Activated T-helper 1 cell treated with anti-CD3 and anti-CD28 coated beads, Interleukin-12 subunit alpha, Interleukin-12 subunit beta, Interleukin-2, Interleukin-4 antibody, amounts not matched to agents 30 ng/mL and 10 ng/mL and 1 ng/mL, durations not matched to agents 14 hours and 24 hours and 36 hours (primary cell): ENCODE results near the gene B3GALT6. TPM values are rescaled to one million over a fixed set of nuclear protein-coding genes. Genes with fewer than 3 reads are reported as not detected.

Experiments used
- DNase-seq: peaks from one replicate; pipeline ENCODE4 v3.0.0; 2021; ENCODE audit warnings: low spot score
- H3K27ac Mint-ChIP-seq: one replicate; pipeline ENCODE4 v1.8.0; 2021; ENCODE audit warnings: mild to moderate bottlenecking, mixed read lengths
- H3K27me3 Mint-ChIP-seq: one replicate; pipeline ENCODE4 v1.8.0; 2022; ENCODE audit warnings: mild to moderate bottlenecking, moderate library complexity, mixed read lengths; ENCODE audit not compliant: insufficient read depth
- H3K36me3 Mint-ChIP-seq: one replicate; pipeline ENCODE4 v1.8.0; 2021; ENCODE audit warnings: low read depth, mixed read lengths
- H3K4me1 Mint-ChIP-seq: one replicate; pipeline ENCODE4 v1.8.0; 2021; ENCODE audit warnings: low read depth, mixed read lengths
- H3K4me3 Mint-ChIP-seq: one replicate; pipeline ENCODE4 v1.8.0; 2021; ENCODE audit warnings: mild to moderate bottlenecking, moderate library complexity, mixed read lengths
- H3K9me3 Mint-ChIP-seq: one replicate; pipeline ENCODE4 v1.8.0; 2021; ENCODE audit warnings: mixed read lengths
- intact Hi-C: fragments of 100-400 bp; cut with micrococcal nuclease; formaldehyde crosslinking; loops from one replicate; pipeline ENCODE4 v1.15.1; 2024
- total RNA-seq: library from RNA; stranded (reverse); gene quantifications from 2 replicates; pipeline ENCODE4 v1.2.3, GENCODE V29; 2022

B3GALT6 gene
- total RNA-seq, 1 donor from 2014 or later, result 45.9 TPM

GRCh38 chr1:1225913-1226312 is 6.1 kb upstream of the B3GALT6 start:
- Mint-ChIP-seq H3K4me1 (peaks cover 18% of the 10 kb centered on the region), H3K27me3 (no peaks in the 10 kb centered on the region), H3K9me3 (no peaks in the 10 kb centered on the region), H3K4me3 (no peak overlapping the region), H3K36me3 (peaks cover 38% of the 10 kb centered on the region), H3K27ac (peak overlapping the region; percentile 34)
- intact Hi-C loops, result no loop called here
- DNase-seq, result no peak

DNA sequence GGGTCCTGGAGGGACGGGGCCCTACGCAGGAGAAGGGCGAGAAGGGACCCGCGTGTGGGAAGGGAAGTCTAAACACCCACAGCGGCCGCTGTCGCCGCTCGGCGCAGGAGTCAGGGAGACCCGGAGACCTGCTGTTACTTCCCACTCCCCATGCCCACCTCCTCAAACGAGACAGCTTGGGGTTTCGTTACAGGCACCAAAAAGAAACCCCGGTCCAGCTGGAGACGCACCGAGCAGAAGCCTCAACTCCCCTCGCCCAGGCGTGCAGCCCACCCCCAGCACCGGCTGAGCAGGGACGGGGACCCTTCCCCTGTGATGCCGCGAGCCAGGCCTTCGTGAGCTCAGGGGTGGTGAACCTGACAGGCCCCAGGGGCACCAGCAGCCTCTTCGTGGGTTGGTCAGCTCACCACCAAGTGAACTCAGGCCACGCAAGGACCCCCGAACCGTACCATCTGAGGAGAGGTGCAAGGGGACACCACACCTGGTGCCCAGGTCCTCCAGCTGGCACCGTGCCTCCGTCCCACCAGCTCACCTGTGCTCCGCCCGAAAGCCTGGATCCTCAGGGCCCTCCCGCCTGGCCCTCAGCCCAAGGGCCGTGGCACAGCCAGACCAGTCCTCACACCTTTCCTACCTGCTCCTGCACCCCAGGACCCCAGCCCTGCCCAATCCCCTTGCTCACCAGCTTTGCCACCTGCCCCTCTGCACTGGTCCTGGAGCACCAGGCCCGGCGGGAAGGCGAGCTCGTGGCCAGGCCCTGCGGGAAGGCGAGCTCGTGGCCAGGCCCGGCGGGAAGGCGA is 5.3 kb upstream of the B3GALT6 start:
- intact Hi-C loops, result no loop called here
- H3K27me3 Mint-ChIP-seq, result no peaks in the 10 kb centered on the region
- H3K27ac Mint-ChIP-seq, result no peak overlapping the region
- H3K9me3 Mint-ChIP-seq, result no peaks in the 10 kb centered on the region
- H3K4me1 Mint-ChIP-seq, result peaks cover 18% of the 10 kb centered on the region
- no peak overlapping the region for H3K4me3 Mint-ChIP-seq
- no peak for DNase-seq
- H3K36me3 Mint-ChIP-seq, result peaks cover 36% of the 10 kb centered on the region

GRCh38 chr1:1227386-1227785 is 4.7 kb upstream of the B3GALT6 start:
- H3K4me1 Mint-ChIP-seq, result peaks cover 18% of the 10 kb centered on the region
- DNase-seq, result no peak
- H3K27ac Mint-ChIP-seq, result no peak overlapping the region
- intact Hi-C loops, result no loop called here
- H3K4me3 Mint-ChIP-seq, result no peak overlapping the region
- no peaks in the 10 kb centered on the region for H3K27me3 Mint-ChIP-seq
- H3K36me3 Mint-ChIP-seq, result peaks cover 35% of the 10 kb centered on the region
- H3K9me3 Mint-ChIP-seq, result no peaks in the 10 kb centered on the region

DNA sequence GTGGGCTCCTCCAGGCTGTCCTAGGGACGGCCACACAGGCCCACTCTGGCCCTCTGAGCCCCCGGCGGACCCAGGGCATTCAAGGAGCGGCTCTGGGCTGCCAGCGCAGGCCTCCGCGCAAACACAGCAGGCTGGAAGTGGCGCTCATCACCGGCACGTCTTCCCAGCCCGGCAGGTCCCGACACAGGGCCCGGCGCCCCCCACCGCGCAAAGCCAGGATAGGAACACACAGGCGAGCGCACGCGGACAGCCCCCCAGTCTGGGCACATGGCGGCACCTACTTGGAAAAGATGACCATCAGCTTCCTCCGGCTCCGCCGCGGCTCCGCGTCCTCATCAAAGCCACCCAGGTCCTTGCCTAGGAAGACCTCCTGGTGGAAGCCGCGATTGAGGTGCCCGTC is 3.9 kb upstream of the B3GALT6 start:
- DNase-seq, result no peak
- no peak overlapping the region for H3K4me3 Mint-ChIP-seq
- H3K27ac Mint-ChIP-seq, result no peak overlapping the region
- intact Hi-C loops, result no loop called here
- H3K9me3 Mint-ChIP-seq, result no peaks in the 10 kb centered on the region
- peaks cover 14% of the 10 kb centered on the region for H3K4me1 Mint-ChIP-seq
- peaks cover 28% of the 10 kb centered on the region for H3K36me3 Mint-ChIP-seq
- no peaks in the 10 kb centered on the region for H3K27me3 Mint-ChIP-seq

GRCh38 chr1:1228596-1229321 is 3.3 kb upstream of the B3GALT6 start:
- Mint-ChIP-seq H3K27me3 (no peaks in the 10 kb centered on the region), H3K36me3 (peaks cover 29% of the 10 kb centered on the region)
- DNase-seq, result no peak

DNA sequence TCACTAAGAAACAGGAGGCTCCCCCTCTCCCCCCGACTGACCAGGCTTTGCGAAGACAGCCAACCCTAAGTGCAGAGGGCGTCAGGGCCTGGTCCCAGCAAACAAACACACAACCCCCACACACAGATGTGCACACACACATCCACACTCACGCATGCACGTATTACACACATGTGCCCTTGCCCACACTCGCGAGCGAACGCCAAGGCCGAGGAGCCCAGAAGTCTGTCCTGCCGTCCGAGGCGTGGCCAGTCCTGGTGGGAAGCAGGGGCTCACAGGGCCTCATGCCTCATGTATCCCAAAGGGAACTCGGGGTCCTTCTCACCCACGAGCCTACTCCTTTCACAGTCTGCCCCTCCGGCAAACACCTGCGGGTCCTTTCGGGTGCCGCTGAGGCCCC is 2.3 kb upstream of the B3GALT6 start:
- no peak for DNase-seq
- peaks cover 27% of the 10 kb centered on the region for H3K4me1 Mint-ChIP-seq
- H3K36me3 Mint-ChIP-seq, result peaks cover 33% of the 10 kb centered on the region
- intact Hi-C loops, result loop anchor here (1.0 to 5.0 kb wide), 4 partner anchors 15 to 197 kb away; partner anchors contain the start of genes TNFRSF4 and UBE2J2
- no peaks in the 10 kb centered on the region for H3K9me3 Mint-ChIP-seq
- H3K4me3 Mint-ChIP-seq, result peak overlapping the region; percentile 94
- H3K27ac Mint-ChIP-seq, result peak overlapping the region; percentile 90
- no peaks in the 10 kb centered on the region for H3K27me3 Mint-ChIP-seq

More at GRCh38 chr1:1228596-1229321, 3.3 kb upstream of the B3GALT6 start:
- H3K4me1 Mint-ChIP-seq, result peaks cover 19% of the 10 kb centered on the region
- H3K9me3 Mint-ChIP-seq, result no peaks in the 10 kb centered on the region
- no peak overlapping the region for H3K27ac Mint-ChIP-seq
- intact Hi-C loops, result no loop called here
- peak overlapping the region; percentile 94 for H3K4me3 Mint-ChIP-seq

- DNase-seq, result no peak
- intact Hi-C loops, result loop anchor here (1.0 to 5.0 kb wide), 5 partner anchors 17 to 199 kb away; partner anchors contain the start of genes TNFRSF4 and UBE2J2
- Mint-ChIP-seq H3K4me3 (peak overlapping the region; percentile 94), H3K27ac (peak overlapping the region; percentile 90), H3K9me3 (no peaks in the 10 kb centered on the region), H3K27me3 (no peaks in the 10 kb centered on the region), H3K4me1 (peaks cover 27% of the 10 kb centered on the region), H3K36me3 (peaks cover 27% of the 10 kb centered on the region)
Measured at GRCh38 chr1:1230656-1231399, 1.2 kb upstream of the B3GALT6 start.

- H3K9me3 Mint-ChIP-seq, result no peaks in the 10 kb centered on the region
- intact Hi-C loops, result loop anchor here (1.0 to 5.0 kb wide), 5 partner anchors 41 to 199 kb away; partner anchors contain the start of genes C1orf159 and UBE2J2
- peaks cover 27% of the 10 kb centered on the region for H3K4me1 Mint-ChIP-seq
- peaks cover 23% of the 10 kb centered on the region for H3K36me3 Mint-ChIP-seq
- H3K27me3 Mint-ChIP-seq, result no peaks in the 10 kb centered on the region
- peak within 1 kb of the TSS; percentile 90 for H3K27ac Mint-ChIP-seq
- peak within 1 kb of the TSS; percentile 94 for H3K4me3 Mint-ChIP-seq
- DNase-seq, result peak; percentile 98
Measured at GRCh38 chr1:1231400-1232207, 433 bp upstream of the B3GALT6 start, which contains the start of gene SDF4. Gene SDF4, minus strand, starts transcription at chr1:1232001. Its CDS starts 3,229 bp downstream, at chr1:1228772.

DNA sequence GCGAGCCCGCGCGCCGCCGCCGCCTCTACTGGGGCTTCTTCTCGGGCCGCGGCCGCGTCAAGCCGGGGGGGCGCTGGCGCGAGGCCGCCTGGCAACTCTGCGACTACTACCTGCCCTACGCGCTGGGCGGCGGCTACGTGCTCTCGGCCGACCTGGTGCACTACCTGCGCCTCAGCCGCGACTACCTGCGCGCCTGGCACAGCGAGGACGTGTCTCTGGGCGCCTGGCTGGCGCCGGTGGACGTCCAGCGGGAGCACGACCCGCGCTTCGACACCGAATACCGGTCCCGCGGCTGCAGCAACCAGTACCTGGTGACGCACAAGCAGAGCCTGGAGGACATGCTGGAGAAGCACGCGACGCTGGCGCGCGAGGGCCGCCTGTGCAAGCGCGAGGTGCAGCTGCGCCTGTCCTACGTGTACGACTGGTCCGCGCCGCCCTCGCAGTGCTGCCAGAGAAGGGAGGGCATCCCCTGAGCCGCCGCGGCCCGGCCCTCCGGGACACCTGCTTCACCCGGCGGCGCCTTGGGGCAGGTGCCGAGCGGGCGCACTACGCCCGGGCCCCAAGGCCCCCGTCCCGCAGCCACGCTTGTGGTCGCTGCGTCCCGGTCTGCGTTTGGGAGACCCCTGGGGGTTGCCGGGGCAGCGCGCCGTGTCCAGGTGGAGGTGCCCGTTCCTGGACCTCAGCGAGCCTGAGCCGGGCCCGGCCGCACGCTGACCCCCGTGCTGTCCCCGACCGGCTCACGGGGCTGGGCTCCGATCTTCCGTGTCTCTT is 944 bp downstream of the B3GALT6 start:
- peak overlapping the region; percentile 91 for H3K27ac Mint-ChIP-seq
- H3K36me3 Mint-ChIP-seq, result peaks cover 23% of the 10 kb centered on the region
- peak overlapping the region; percentile 87 for H3K4me3 Mint-ChIP-seq
- H3K9me3 Mint-ChIP-seq, result no peaks in the 10 kb centered on the region
- intact Hi-C loops, result loop anchor here (1.0 to 5.0 kb wide), 4 partner anchors 39 to 201 kb away; partner anchors contain the start of genes C1orf159 and UBE2J2
- no peaks in the 10 kb centered on the region for H3K27me3 Mint-ChIP-seq
- no peak for DNase-seq
- peaks cover 27% of the 10 kb centered on the region for H3K4me1 Mint-ChIP-seq

- no peaks in the 10 kb centered on the region for H3K9me3 Mint-ChIP-seq
- peak overlapping the region; percentile 87 for H3K4me3 Mint-ChIP-seq
- H3K4me1 Mint-ChIP-seq, result peaks cover 27% of the 10 kb centered on the region
- peak overlapping the region; percentile 91 for H3K27ac Mint-ChIP-seq
- peaks cover 23% of the 10 kb centered on the region for H3K36me3 Mint-ChIP-seq
- no peak for DNase-seq
- H3K27me3 Mint-ChIP-seq, result no peaks in the 10 kb centered on the region
- intact Hi-C loops, result loop anchor here (5.0 kb wide), 3 partner anchors 39 to 201 kb away; partner anchors contain the start of gene UBE2J2
Measured at GRCh38 chr1:1233567-1233892, 1.5 kb downstream of the B3GALT6 start.

DNA sequence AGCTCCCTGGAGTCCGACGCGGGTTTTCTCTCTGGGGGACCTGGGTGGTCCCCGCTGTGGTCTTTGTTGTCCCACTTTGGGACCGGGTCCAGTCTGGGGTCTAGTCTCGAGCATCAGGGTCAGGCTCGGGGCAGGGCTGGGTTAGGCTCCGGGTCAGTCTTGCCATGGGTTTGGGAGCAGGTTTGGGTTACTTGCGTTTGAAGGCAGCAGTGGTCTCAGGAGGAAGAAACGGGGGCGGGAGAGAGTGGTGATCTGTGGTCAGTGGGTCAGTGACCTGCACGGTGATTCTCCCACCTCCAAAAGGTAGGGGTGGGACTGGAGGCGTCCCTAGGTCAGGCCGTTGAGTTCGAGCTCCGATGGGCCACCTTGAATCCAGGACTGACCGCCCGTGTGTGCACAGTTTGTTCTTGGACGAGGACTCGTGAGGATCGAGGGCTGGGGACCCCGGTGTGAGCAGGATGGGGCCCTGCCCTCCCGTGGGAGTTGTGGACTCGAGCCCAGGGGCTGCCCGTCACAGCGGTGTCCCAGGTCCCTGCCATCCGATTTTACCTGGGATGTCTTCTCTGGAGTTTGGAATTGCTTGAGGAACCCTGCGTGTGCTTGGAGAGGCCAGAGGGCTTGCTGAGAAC is 2.3 kb downstream of the B3GALT6 start:
- intact Hi-C loops, result loop anchor here (5.0 kb wide), 3 partner anchors 38 to 202 kb away; partner anchors contain the start of gene UBE2J2

More for the DNA sequence above, 2.3 kb downstream of the B3GALT6 start:
- peaks cover 23% of the 10 kb centered on the region for H3K36me3 Mint-ChIP-seq
- H3K4me1 Mint-ChIP-seq, result peaks cover 26% of the 10 kb centered on the region
- H3K4me3 Mint-ChIP-seq, result peak overlapping the region; percentile 87
- no peaks in the 10 kb centered on the region for H3K9me3 Mint-ChIP-seq
- peak overlapping the region; percentile 91 for H3K27ac Mint-ChIP-seq
- no peaks in the 10 kb centered on the region for H3K27me3 Mint-ChIP-seq
- DNase-seq, result no peak
